ENCODE measurements around the gene TBCC. TPM values are rescaled to one million over a fixed set of nuclear protein-coding genes. Genes with fewer than 3 reads are reported as not detected.

Gene TBCC
- total and polyA plus RNA-seq, 10 of the 15 experiments (the other 5 are each of a cell fraction or from before 2014, with no cell fraction given), result 2.5 to 41.9 (median 20.3) TPM

GRCh38 chr6:42708096-42708495 is 37.8 kb downstream of the TBCC start:
- RAD21 ChIA-PET (ENCODE audit: unreplicated experiment), result no interaction called here
- H3K27ac ChIP-seq (ENCODE audit: control insufficient read depth, insufficient read depth), result no peak overlapping the region
- no peak overlapping the region for H2AFZ ChIP-seq (ENCODE audit: control insufficient read depth, low read depth, low read length)
- FAIRE-seq (no peak), DNase-seq (ENCODE audit: low read depth, low spot score) (no peak), ATAC-seq (no peak)
- H3K79me2 ChIP-seq (ENCODE audit: control insufficient read depth, insufficient read depth, low read length), result no peaks in the 10 kb centered on the region
- intact Hi-C loops (cut with micrococcal nuclease; ENCODE audit: unreplicated experiment) (no loop called here), in situ Hi-C loops (cut with MboI) (no loop called here)
- no peaks in the 10 kb centered on the region for H3K4me1 ChIP-seq (ENCODE audit: control insufficient read depth, insufficient read depth, low read length)
- BruUV-seq (replicated peaks), result no TSS peak
- no peaks in the 10 kb centered on the region; a peak in 1 of 4 replicates for H3K27me3 ChIP-seq (replicated peaks in 1 of 2; ENCODE audit: control insufficient read depth in 2 of 2, insufficient read depth in 2 of 2, low read length in 1 of 2)
- no peaks in the 10 kb centered on the region for H3K36me3 ChIP-seq (ENCODE audit: control insufficient read depth in 2 of 2, insufficient read depth in 2 of 2, low read length in 1 of 2)
- TF ChIP-seq FOXK2 (IDR thresholded peaks at IDR 0.05) (no peak), BRCA1 (IDR thresholded peaks at IDR 0.05; ENCODE audit: low read depth, low read length) (no peak), IRF5 (IDR thresholded peaks at IDR 0.05; ENCODE audit: borderline replicate concordance) (no peak), BCLAF1 (IDR thresholded peaks at IDR 0.05) (no peak), TBL1XR1 (IDR thresholded peaks at IDR 0.05; ENCODE audit: low read depth, low read length) (no peak), BHLHE40 (IDR thresholded peaks at IDR 0.05; ENCODE audit: borderline replicate concordance in 1 of 2, low read depth in 2 of 2, low read length in 1 of 2) (no peak), ZNF274 (IDR thresholded peaks at IDR 0.05; ENCODE audit: insufficient read depth, insufficient read length) (no peak), EED (IDR thresholded peaks at IDR 0.05; ENCODE audit: low read depth) (no peak), ATF2 (IDR thresholded peaks at IDR 0.05; ENCODE audit: low read length) (no peak), ZBED1 (IDR thresholded peaks at IDR 0.05; ENCODE audit: borderline replicate concordance) (no peak)
- no peak overlapping the region for H3K9ac ChIP-seq (ENCODE audit: control insufficient read depth, insufficient read depth, low read length)
- POLR2A ChIA-PET, result no interaction called here
- peaks cover 4% of the 10 kb centered on the region; the same call in 1 of the 3 replicates for H3K9me3 ChIP-seq (replicated peaks; ENCODE audit: control insufficient read depth, insufficient read depth, low read length)
- CTCF ChIA-PET, result interaction anchor here (0.7 to 1.1 kb wide), 2 partner anchors 10 to 38 kb away, joined by 3 read pairs; partner anchors contain the start of gene TBCC
- no peak overlapping the region for H3K4me2 ChIP-seq (ENCODE audit: control insufficient read depth, insufficient read depth)
- no peak overlapping the region for H3K4me3 ChIP-seq
- SMC1A ChIA-PET (ENCODE audit: uncharacterized antibody, unreplicated experiment), result no interaction called here
- no peaks in the 10 kb centered on the region for H4K20me1 ChIP-seq (ENCODE audit: control insufficient read depth, insufficient read depth)
- WGBS (ENCODE audit: insufficient coverage, insufficient replicate concordance, low lambda C conversion rate, missing lambda C conversion rate), result 53% methylated on average over 11 of the region's 11 CpGs
